ENCODE data around the gene PATJ.
"Not testable (repeated sequence)": the region's sequence is repeated elsewhere in the genome, so short reads cannot be mapped to it uniquely, and the experiment has no call there.

Gene PATJ

GRCh38 chr1:62092110-62092509 is 349.8 kb downstream of the PATJ start:
- no peak for DNase-seq (ENCODE audit: low read depth)

GRCh38 chr1:62093261-62093660 is 351.0 kb downstream of the PATJ start:
- no peak for DNase-seq (ENCODE audit: low read depth)

- DNase-seq (ENCODE audit: low read depth) = no peak
Observed at GRCh38 chr1:62097464-62097863, 355.2 kb downstream of the PATJ start.

- DNase-seq (ENCODE audit: low read depth) = no peak
Observed at GRCh38 chr1:62100442-62100841, 358.2 kb downstream of the PATJ start.

- DNase-seq (ENCODE audit: low read depth) = no peak
Observed at GRCh38 chr1:62103846-62104245, 361.6 kb downstream of the PATJ start.

GRCh38 chr1:62107923-62108322 is 365.6 kb downstream of the PATJ start:
- DNase-seq (ENCODE audit: low read depth) = no peak

- DNase-seq (ENCODE audit: low read depth) = no peak
Observed at GRCh38 chr1:62109124-62109523, 366.8 kb downstream of the PATJ start.

- DNase-seq (ENCODE audit: low read depth) = no peak
Observed at GRCh38 chr1:62110198-62110817, 368.0 kb downstream of the PATJ start.

- DNase-seq (ENCODE audit: low read depth) = no peak
Observed at GRCh38 chr1:62111084-62111483, 368.8 kb downstream of the PATJ start.

GRCh38 chr1:62113507-62113906 is 371.2 kb downstream of the PATJ start:
- DNase-seq (ENCODE audit: low read depth) = no peak

- no peak for DNase-seq (ENCODE audit: low read depth)
Observed at GRCh38 chr1:62117018-62117750, 374.9 kb downstream of the PATJ start.

GRCh38 chr1:62126579-62127290 is 384.5 kb downstream of the PATJ start:
- DNase-seq (ENCODE audit: low read depth) = no peak

- no peak for DNase-seq (ENCODE audit: low read depth)
Observed at GRCh38 chr1:62128745-62129144, 386.5 kb downstream of the PATJ start.

GRCh38 chr1:62131093-62131725 is 388.9 kb downstream of the PATJ start:
- DNase-seq (ENCODE audit: low read depth) = no peak

GRCh38 chr1:62138029-62138428 is 395.7 kb downstream of the PATJ start:
- DNase-seq (ENCODE audit: low read depth) = no peak

- DNase-seq (ENCODE audit: low read depth) = no peak
Observed at GRCh38 chr1:62139410-62139809, 397.1 kb downstream of the PATJ start.

GRCh38 chr1:62140666-62141065 is 398.4 kb downstream of the PATJ start:
- no peak for DNase-seq (ENCODE audit: low read depth)

GRCh38 chr1:62142496-62142895 is 400.2 kb downstream of the PATJ start:
- DNase-seq (ENCODE audit: low read depth) = no peak

- DNase-seq (ENCODE audit: low read depth) = no peak
Observed at GRCh38 chr1:62144238-62144831, 402.1 kb downstream of the PATJ start.

- DNase-seq (ENCODE audit: low read depth) = no peak
Observed at GRCh38 chr1:62159940-62160348, 417.7 kb downstream of the PATJ start.

GRCh38 chr1:62161711-62162110 is 419.4 kb downstream of the PATJ start:
- no peak for DNase-seq (ENCODE audit: low read depth)

- not testable (repeated sequence) for DNase-seq (ENCODE audit: low read depth)
Observed at GRCh38 chr1:62170380-62170779, 428.1 kb downstream of the PATJ start.

Measured in activated T-cell treated with anti-CD3 and anti-CD28 coated beads for 1 hour (primary cell).